Glutamatergic neuron (in vitro differentiated cells): ENCODE measurements around the gene AIDA. TPM values are rescaled to one million over a fixed set of nuclear protein-coding genes. Genes with fewer than 3 reads are reported as not detected.

Experiments
- DNase-seq: peaks from one replicate; pipeline ENCODE4 v3.0.0; 2022
- H3K27ac Mint-ChIP-seq: one replicate; pipeline ENCODE4 v1.8.0; 2020; ENCODE audit warnings: mild to moderate bottlenecking, mixed read lengths, inconsistent platforms; ENCODE audit not compliant: unreplicated experiment
- H3K27me3 Mint-ChIP-seq: one replicate; pipeline ENCODE4 v1.8.0; 2020; ENCODE audit warnings: mild to moderate bottlenecking, moderate library complexity, mixed read lengths, inconsistent platforms; ENCODE audit not compliant: unreplicated experiment
- H3K36me3 Mint-ChIP-seq: one replicate; pipeline ENCODE4 v1.8.0; 2020; ENCODE audit warnings: mild to moderate bottlenecking, mixed read lengths, inconsistent platforms; ENCODE audit not compliant: unreplicated experiment
- H3K4me1 Mint-ChIP-seq: one replicate; pipeline ENCODE4 v1.8.0; 2020; ENCODE audit warnings: mild to moderate bottlenecking, low read depth, mixed read lengths, inconsistent platforms; ENCODE audit not compliant: unreplicated experiment
- H3K4me3 Mint-ChIP-seq: one replicate; pipeline ENCODE4 v1.8.0; 2020; ENCODE audit warnings: mild to moderate bottlenecking, mixed read lengths, inconsistent platforms; ENCODE audit not compliant: unreplicated experiment
- H3K9me3 Mint-ChIP-seq: one replicate; pipeline ENCODE4 v1.8.0; 2020; ENCODE audit warnings: mild to moderate bottlenecking, moderate library complexity, mixed read lengths, inconsistent platforms; ENCODE audit not compliant: unreplicated experiment
- total RNA-seq: library from RNA; stranded (reverse); fragmentation: NEBNext Ultra II Directional; extraction: Animal tissue kit (Norgen Biotek cat#: 25700); gene quantifications from one replicate; pipeline ENCODE4 v1.2.1, GENCODE V29; 2021; ENCODE audit not compliant: unreplicated experiment
- TF ChIP-seq, protein P1 (sequence below): fragments of 200-600 bp; sonication (generic); IDR thresholded peaks from one replicate; pipeline ENCODE4 v1.5.0; 2021; ENCODE audit not compliant: partially characterized antibody, unreplicated experiment

Gene AIDA
- total RNA-seq, 1 donor from 2014 or later: 73.3 TPM

- Mint-ChIP-seq H3K27ac (peak overlapping the region; percentile 97), H3K36me3 (no peaks in the 10 kb centered on the region), H3K9me3 (peaks cover 9% of the 10 kb centered on the region), H3K4me3 (peak overlapping the region; percentile 99), H3K4me1 (peaks cover 10% of the 10 kb centered on the region), H3K27me3 (peaks cover 10% of the 10 kb centered on the region)
- TF ChIP-seq, protein P1, sequence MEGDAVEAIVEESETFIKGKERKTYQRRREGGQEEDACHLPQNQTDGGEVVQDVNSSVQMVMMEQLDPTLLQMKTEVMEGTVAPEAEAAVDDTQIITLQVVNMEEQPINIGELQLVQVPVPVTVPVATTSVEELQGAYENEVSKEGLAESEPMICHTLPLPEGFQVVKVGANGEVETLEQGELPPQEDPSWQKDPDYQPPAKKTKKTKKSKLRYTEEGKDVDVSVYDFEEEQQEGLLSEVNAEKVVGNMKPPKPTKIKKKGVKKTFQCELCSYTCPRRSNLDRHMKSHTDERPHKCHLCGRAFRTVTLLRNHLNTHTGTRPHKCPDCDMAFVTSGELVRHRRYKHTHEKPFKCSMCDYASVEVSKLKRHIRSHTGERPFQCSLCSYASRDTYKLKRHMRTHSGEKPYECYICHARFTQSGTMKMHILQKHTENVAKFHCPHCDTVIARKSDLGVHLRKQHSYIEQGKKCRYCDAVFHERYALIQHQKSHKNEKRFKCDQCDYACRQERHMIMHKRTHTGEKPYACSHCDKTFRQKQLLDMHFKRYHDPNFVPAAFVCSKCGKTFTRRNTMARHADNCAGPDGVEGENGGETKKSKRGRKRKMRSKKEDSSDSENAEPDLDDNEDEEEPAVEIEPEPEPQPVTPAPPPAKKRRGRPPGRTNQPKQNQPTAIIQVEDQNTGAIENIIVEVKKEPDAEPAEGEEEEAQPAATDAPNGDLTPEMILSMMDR: no peak
- DNase-seq: peak; percentile 92
Measured at GRCh38 chr1:222713091-222713961, 1.0 kb upstream of the AIDA start.

GRCh38 chr1:222711319-222712252 lies 705 bp downstream of the AIDA start:
- TF ChIP-seq, protein P1: no peak
- no peaks in the 10 kb centered on the region for H3K36me3 Mint-ChIP-seq
- H3K27me3 Mint-ChIP-seq: peaks cover 12% of the 10 kb centered on the region
- peak overlapping the region; percentile 95 for H3K27ac Mint-ChIP-seq
- peaks cover 10% of the 10 kb centered on the region for H3K4me1 Mint-ChIP-seq
- peak overlapping the region; percentile 99 for H3K4me3 Mint-ChIP-seq
- peak; percentile 48 for DNase-seq
- H3K9me3 Mint-ChIP-seq: peaks cover 9% of the 10 kb centered on the region

DNA sequence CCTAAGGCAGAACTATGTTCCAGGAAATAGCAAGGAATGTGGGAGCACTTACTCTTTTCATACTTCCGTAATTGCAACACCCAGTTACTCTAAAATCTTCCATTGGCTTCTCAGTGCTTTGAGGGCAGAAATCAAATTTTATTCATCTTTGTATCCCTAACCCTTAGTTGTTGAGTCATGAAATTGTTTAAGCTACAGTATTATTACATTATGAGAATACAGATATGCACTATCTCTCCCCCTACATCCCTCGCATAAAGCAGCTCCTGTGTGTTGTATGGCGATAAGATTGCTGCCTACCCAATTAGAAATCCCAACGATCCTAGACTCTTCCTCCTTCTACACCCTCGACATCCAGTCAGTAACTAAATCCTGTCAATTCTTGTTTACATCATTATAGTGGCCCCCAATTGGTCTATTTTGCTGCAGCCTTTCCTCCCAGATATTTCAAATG lies 2.6 kb downstream of the AIDA start:
- Mint-ChIP-seq H3K27me3 (peaks cover 12% of the 10 kb centered on the region), H3K4me1 (peaks cover 10% of the 10 kb centered on the region), H3K36me3 (peaks cover 6% of the 10 kb centered on the region), H3K9me3 (peaks cover 9% of the 10 kb centered on the region), H3K4me3 (peak overlapping the region; percentile 99), H3K27ac (no peak overlapping the region)
- TF ChIP-seq, protein P1: no peak
- no peak for DNase-seq

DNA sequence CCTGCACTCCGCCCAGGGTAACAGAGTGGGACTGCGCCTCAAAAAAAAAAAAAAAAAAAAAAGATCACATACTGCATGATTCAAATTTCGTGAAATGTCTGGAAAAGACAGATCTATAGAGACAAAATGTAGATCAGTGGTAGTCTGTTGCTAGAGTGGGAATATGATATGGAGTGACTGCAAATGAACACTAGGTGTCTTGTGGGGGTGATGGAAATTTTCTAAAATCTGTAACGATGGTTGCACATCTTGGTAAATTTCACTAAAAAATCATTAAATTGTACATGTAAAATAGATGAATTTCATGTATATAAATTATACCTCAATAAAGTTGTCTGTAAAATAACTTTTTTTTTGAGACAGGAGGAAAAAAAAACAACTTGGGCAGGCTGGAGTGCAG lies 5.5 kb downstream of the AIDA start:
- Mint-ChIP-seq H3K27me3 (peaks cover 5% of the 10 kb centered on the region), H3K36me3 (peaks cover 16% of the 10 kb centered on the region), H3K27ac (no peak overlapping the region), H3K4me3 (no peak overlapping the region), H3K9me3 (peaks cover 4% of the 10 kb centered on the region), H3K4me1 (peaks cover 10% of the 10 kb centered on the region)
- DNase-seq: no peak
- TF ChIP-seq, protein P1: peak; percentile 14
